PC-3 (cell line): ENCODE measurements around the gene SSTR5. TPM values are rescaled to one million over a fixed set of nuclear protein-coding genes. Genes with fewer than 3 reads are reported as not detected.

ENCODE experiments used
- ATAC-seq: fragments of 200-7000 bp; cut with Tn5 transposase; 2 replicates; pipeline ENCODE4 v1.9.1; 2020; ENCODE audit warnings: mild to moderate bottlenecking, moderate library complexity
- BruUV-seq: library from RNA; stranded (reverse); fragments of 400-500 nt; replicated peaks from 2 replicates; lab custom pipeline; 2021; lab: Mats Ljungman, UMichigan
- CTCF ChIA-PET: fragments of 300-600 bp; sonication (Branson Sonifier 250); formaldehyde crosslinking; loops from one replicate; lab custom pipeline; 2022; ENCODE audit warnings: antibody characterized with exemption; lab: Charles Lee
- POLR2A ChIA-PET: fragments of 300-600 bp; sonication (Branson Sonifier 250); formaldehyde crosslinking; loops from one replicate; lab custom pipeline; 2022; ENCODE audit warnings: antibody characterized with exemption; ENCODE audit not compliant: unreplicated experiment; lab: Charles Lee
- DNase-seq: peaks from one replicate; pipeline ENCODE4 v3.0.0-alpha.2; 2015
- H2AFZ ChIP-seq: fragments of 300-600 bp; sonication (generic); 2 replicates; pipeline ENCODE4 v1.6.0; 2016; ENCODE audit warnings: antibody characterized with exemption, low read length
- H3F3A ChIP-seq: fragments of 300-600 bp; sonication (generic); one replicate; pipeline ENCODE4 v1.6.0; 2017; ENCODE audit warnings: antibody characterized with exemption, low read length, control low read depth, mild to moderate bottlenecking; ENCODE audit not compliant: unreplicated experiment
- H3K27ac ChIP-seq: fragments of 300-600 bp; sonication (generic); 2 replicates; pipeline ENCODE4 v1.5.1; 2016; ENCODE audit warnings: mild to moderate bottlenecking, low read length
- H3K27me3 ChIP-seq: fragments of 300-600 bp; sonication (generic); 2 replicates; pipeline ENCODE4 v1.6.1; 2016; ENCODE audit warnings: low read length, mixed read lengths
- H3K36me3 ChIP-seq: fragments of 300-600 bp; sonication (generic); 2 replicates; pipeline ENCODE4 v1.6.1; 2016; ENCODE audit warnings: low read depth, mixed run types, low read length, mixed read lengths
- H3K4me1 ChIP-seq: fragments of 300-600 bp; sonication (generic); 2 replicates; pipeline ENCODE4 v1.5.1; 2016; ENCODE audit warnings: low read length; ENCODE audit not compliant: insufficient read depth
- H3K4me2 ChIP-seq: fragments of 300-600 bp; sonication (generic); 2 replicates; pipeline ENCODE4 v1.6.0; 2016; ENCODE audit warnings: low read length
- H3K4me3 ChIP-seq: fragments of 300-600 bp; sonication (generic); 2 replicates; pipeline ENCODE4 v1.5.1; 2016; ENCODE audit warnings: mild to moderate bottlenecking, low read length, mixed read lengths
- H3K79me2 ChIP-seq: fragments of 300-600 bp; sonication (generic); 2 replicates; pipeline ENCODE4 v1.6.1; 2017; ENCODE audit warnings: low read length, mixed read lengths
- H3K9ac ChIP-seq: fragments of 300-600 bp; sonication (generic); 2 replicates; pipeline ENCODE4 v1.6.0; 2016; ENCODE audit warnings: mild to moderate bottlenecking, low read length
- H3K9me2 ChIP-seq: fragments of 300-600 bp; sonication (generic); replicated peaks from 2 replicates; pipeline ENCODE4 v1.6.1; 2016; ENCODE audit warnings: mixed run types, low read length, mixed read lengths
- H3K9me3 ChIP-seq: fragments of 300-600 bp; sonication (generic); 2 replicates; pipeline ENCODE4 v1.6.1; 2016; ENCODE audit warnings: low read length, mixed read lengths
- H4K20me1 ChIP-seq: fragments of 300-600 bp; sonication (generic); 2 replicates; pipeline ENCODE4 v1.6.1; 2016; ENCODE audit warnings: low read length, mixed read lengths
- EZH2 ChIP-seq: fragments of 300-600 bp; sonication (generic); IDR thresholded peaks from one replicate; pipeline ENCODE4 v1.6.1; 2017; ENCODE audit warnings: antibody characterized with exemption, mild to moderate bottlenecking, low read length; ENCODE audit not compliant: unreplicated experiment
- EZH2phosphoT487 ChIP-seq: fragments of 300-600 bp; sonication (generic); IDR thresholded peaks from 2 replicates; pipeline ENCODE4 v1.6.1; 2018; ENCODE audit warnings: mild to moderate bottlenecking, antibody characterized with exemption, low read length, borderline replicate concordance
- intact Hi-C: fragments of 100-400 bp; cut with micrococcal nuclease; formaldehyde crosslinking; loops from 2 replicates; pipeline ENCODE4 v1.9.0; 2023
- total RNA-seq: library from RNA; depleted of rRNA; stranded (reverse); fragments of >200 nt; gene quantifications from 2 replicates; pipeline ENCODE4 v1.2.3, GENCODE V29; 2014
- TF ChIP-seq, protein P1 (sequence below): fragments of 300-600 bp; sonication (generic); conservative IDR thresholded peaks from 2 replicates; pipeline ENCODE4 v1.5.1; 2017; ENCODE audit warnings: antibody characterized with exemption, low read depth, mild to moderate bottlenecking, low read length

Gene SSTR5
- total RNA-seq, 1 experiment from 2014 or later = 0.51 TPM

DNA sequence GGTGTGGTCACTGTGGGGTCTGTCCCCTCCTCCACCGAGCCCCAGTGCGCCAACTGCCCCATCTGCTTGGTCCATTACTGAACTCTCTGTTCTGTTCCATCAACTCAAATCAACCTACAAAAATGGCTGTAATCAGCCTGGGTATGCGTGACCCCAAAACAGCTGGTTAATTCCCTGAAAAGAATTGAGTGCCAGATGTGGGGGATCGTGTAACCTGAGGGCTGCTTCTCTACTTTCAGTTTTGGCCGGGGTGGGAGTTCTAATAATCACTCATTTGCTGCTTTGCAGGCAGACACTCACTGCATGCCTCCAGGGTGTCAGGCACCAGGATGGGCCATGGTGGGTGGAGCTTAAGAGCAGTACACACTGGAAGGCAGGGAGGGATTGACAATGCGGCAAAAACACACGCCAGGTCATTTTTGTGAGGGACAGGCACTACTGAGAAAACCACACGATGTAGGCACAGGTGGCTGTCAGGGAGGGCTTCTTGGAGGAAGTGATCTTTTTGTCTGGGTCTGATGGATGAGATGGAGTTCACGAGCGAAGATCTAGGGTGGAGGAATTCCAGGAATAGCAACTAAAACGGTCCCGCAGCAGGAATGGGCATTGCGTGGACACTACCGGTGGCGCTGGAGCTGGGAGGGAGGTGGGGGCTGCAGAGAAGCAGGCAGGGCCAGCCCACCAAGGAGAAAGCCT is 30.4 kb upstream of the SSTR5 start:
- BruUV-seq = no TSS peak
- intact Hi-C loops = no loop called here
- H3K4me1 ChIP-seq = no peaks in the 10 kb centered on the region
- H3K9ac ChIP-seq = no peak overlapping the region
- H3K27me3 ChIP-seq = no peaks in the 10 kb centered on the region
- ATAC-seq = no peak
- H3K79me2 ChIP-seq = no peaks in the 10 kb centered on the region
- CTCF ChIA-PET = interaction anchor here (0.6 kb wide), 1 partner anchor 78 kb away, joined by 3 read pairs; no protein-coding TSS in a partner anchor
- no peaks in the 10 kb centered on the region for H3K9me2 ChIP-seq
- no peaks in the 10 kb centered on the region for H4K20me1 ChIP-seq
- TF ChIP-seq EZH2 (no peak), EZH2phosphoT487 (no peak)
- TF ChIP-seq, protein P1, sequence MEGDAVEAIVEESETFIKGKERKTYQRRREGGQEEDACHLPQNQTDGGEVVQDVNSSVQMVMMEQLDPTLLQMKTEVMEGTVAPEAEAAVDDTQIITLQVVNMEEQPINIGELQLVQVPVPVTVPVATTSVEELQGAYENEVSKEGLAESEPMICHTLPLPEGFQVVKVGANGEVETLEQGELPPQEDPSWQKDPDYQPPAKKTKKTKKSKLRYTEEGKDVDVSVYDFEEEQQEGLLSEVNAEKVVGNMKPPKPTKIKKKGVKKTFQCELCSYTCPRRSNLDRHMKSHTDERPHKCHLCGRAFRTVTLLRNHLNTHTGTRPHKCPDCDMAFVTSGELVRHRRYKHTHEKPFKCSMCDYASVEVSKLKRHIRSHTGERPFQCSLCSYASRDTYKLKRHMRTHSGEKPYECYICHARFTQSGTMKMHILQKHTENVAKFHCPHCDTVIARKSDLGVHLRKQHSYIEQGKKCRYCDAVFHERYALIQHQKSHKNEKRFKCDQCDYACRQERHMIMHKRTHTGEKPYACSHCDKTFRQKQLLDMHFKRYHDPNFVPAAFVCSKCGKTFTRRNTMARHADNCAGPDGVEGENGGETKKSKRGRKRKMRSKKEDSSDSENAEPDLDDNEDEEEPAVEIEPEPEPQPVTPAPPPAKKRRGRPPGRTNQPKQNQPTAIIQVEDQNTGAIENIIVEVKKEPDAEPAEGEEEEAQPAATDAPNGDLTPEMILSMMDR = no peak
- H3K27ac ChIP-seq = no peak overlapping the region
- H2AFZ ChIP-seq = no peak overlapping the region
- no peaks in the 10 kb centered on the region for H3F3A ChIP-seq
- no peak overlapping the region for H3K4me3 ChIP-seq
- H3K36me3 ChIP-seq = no peaks in the 10 kb centered on the region
- no peak for DNase-seq
- POLR2A ChIA-PET = no interaction called here
- H3K4me2 ChIP-seq = no peak overlapping the region
- H3K9me3 ChIP-seq = no peaks in the 10 kb centered on the region

DNA sequence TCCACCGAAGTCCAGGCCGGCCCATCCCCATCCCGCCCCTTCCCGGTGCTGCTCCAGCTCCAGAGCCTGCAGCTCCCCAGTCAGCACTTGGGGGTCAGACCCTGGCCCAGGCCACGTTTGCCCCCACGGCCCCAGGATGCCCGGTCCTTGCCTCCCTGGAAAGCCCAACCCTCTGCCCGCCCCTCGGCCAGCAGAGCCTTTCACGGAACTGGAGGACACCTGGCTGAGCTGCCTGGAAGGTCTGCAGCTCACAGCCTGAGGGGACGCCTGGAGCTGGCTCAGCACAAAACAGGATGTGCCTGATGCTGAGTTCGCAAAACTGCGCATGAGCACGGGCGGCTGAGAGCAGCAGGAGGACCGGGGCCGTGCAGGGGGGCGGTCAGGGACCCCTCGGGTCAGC is 29.7 kb upstream of the SSTR5 start:
- Histone ChIP-seq H3K27ac (no peak overlapping the region), H3K9me3 (no peaks in the 10 kb centered on the region), H3K9me2 (no peaks in the 10 kb centered on the region), H3K4me3 (no peak overlapping the region), H3F3A (no peaks in the 10 kb centered on the region), H3K4me2 (no peak overlapping the region), H2AFZ (no peak overlapping the region), H3K4me1 (no peaks in the 10 kb centered on the region), H3K27me3 (no peaks in the 10 kb centered on the region), H3K79me2 (no peaks in the 10 kb centered on the region), H3K9ac (no peak overlapping the region), H4K20me1 (no peaks in the 10 kb centered on the region), H3K36me3 (no peaks in the 10 kb centered on the region)
- peak; percentile 7 for DNase-seq
- intact Hi-C loops = no loop called here
- ChIA-PET CTCF (interaction anchor here (0.6 kb wide), 1 partner anchor 79 kb away, joined by 3 read pairs; no protein-coding TSS in a partner anchor), POLR2A (no interaction called here)
- no peak for ATAC-seq
- BruUV-seq = no TSS peak
- TF ChIP-seq EZH2 = no peak

DNA sequence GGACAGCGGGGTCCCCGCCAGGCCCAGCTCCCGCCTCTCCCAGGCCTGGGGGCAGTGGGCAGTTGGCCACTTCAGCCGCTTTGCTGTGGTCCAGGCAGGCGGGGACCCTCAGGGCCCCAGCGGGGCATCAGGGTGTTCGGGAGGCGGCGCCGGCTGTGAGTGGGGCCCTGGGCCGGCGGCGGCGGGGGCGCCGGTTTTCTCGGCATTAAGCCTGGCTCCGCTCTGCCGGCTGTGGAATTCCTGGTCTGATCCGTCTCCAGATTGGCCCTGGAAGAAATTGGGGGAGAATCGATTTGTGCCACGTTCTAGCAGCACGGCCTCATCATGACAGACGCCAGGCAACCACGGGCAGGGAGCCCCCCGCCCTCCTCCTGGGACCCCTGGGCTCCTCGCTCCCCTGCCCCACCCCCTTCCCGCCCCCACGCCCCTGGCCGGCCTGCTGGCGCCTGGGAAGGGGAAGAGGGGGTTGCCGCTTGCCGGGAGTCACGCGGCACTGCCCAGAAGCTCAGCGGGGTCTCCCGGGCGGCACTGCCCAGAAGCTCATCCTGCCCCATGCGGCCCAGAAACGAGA is 28.6 kb upstream of the SSTR5 start:
- H3K9me3 ChIP-seq = no peaks in the 10 kb centered on the region
- H2AFZ ChIP-seq = no peak overlapping the region
- no peak overlapping the region for H3K9ac ChIP-seq
- no peak overlapping the region for H3K27ac ChIP-seq
- ChIA-PET POLR2A (no interaction called here), CTCF (no interaction called here)
- no peak overlapping the region for H3K4me2 ChIP-seq
- no peaks in the 10 kb centered on the region for H3K27me3 ChIP-seq
- no peaks in the 10 kb centered on the region for H3K9me2 ChIP-seq
- intact Hi-C loops = no loop called here
- ATAC-seq (no peak), DNase-seq (no peak)
- no TSS peak for BruUV-seq
- H3K4me3 ChIP-seq = no peak overlapping the region
- no peaks in the 10 kb centered on the region for H3F3A ChIP-seq
- no peaks in the 10 kb centered on the region for H3K36me3 ChIP-seq
- TF ChIP-seq, protein P1 = no peak
- TF ChIP-seq EZH2 (no peak), EZH2phosphoT487 (no peak)
- no peaks in the 10 kb centered on the region for H3K4me1 ChIP-seq
- no peaks in the 10 kb centered on the region for H3K79me2 ChIP-seq
- H4K20me1 ChIP-seq = no peaks in the 10 kb centered on the region
